22Rv1 (cell line): ENCODE measurements around the gene KRTAP12-1.

ENCODE experiments used
- CTCF ChIP-seq: fragments of 450-650 bp; IDR thresholded peaks from 2 replicates; pipeline ENCODE4 v1.5.1; 2017; ENCODE audit warnings: mild to moderate bottlenecking
- ZFX ChIP-seq: fragments of 450-650 bp; IDR thresholded peaks from 2 replicates; pipeline ENCODE4 v1.6.1; 2017; ENCODE audit warnings: antibody characterized with exemption, borderline replicate concordance

GRCh38 chr21:44650265-44650972 is 31.5 kb downstream of the KRTAP12-1 start:
- no peak for TF ChIP-seq CTCF
- no peak for TF ChIP-seq ZFX
